Fibroblast of lung (primary cell): ENCODE data around the gene RANBP9.

Experiments
- CTCF ChIP-seq, 2 donors: IDR thresholded peaks in 1 of 2; conservative IDR thresholded peaks in 1 of 2; 1 replicate in 1 of 2; 2 replicates in 1 of 2; pipeline ENCODE4 v1.5.1; 2011 to 2012; ENCODE audit warnings: low read length in 2 of 2, control low read depth in 1 of 2, inconsistent platforms in 1 of 2, low read depth in 1 of 2, mild to moderate bottlenecking in 1 of 2
- EZH2 ChIP-seq: IDR thresholded peaks from 2 replicates; pipeline ENCODE4 v1.5.1; 2012; ENCODE audit warnings: low read length, control low read depth, mild to moderate bottlenecking; ENCODE audit errors: missing control alignments

- TF ChIP-seq CTCF (conservative IDR thresholded peaks at IDR 0.05 in 1 of 2, IDR thresholded peaks at IDR 0.05 in 1 of 2; ENCODE audit: low read depth in 1 of 2, low read length in 2 of 2) (no peak), EZH2 (no peak)
Observed at GRCh38 chr6:13702809-13703302, 8.8 kb downstream of the RANBP9 start.
